HEK293T (cell line): ENCODE results near the gene SGF29.
"Not testable (repeated sequence)": the region's sequence is repeated elsewhere in the genome, so short reads cannot be mapped to it uniquely, and the experiment has no call there.

Experiments used
- CTCF ChIA-PET: fragments of 350-600 bp; formaldehyde crosslinking; extraction: SDS; loops from one replicate; lab custom pipeline; 2021; ENCODE audit warnings: antibody characterized with exemption, inconsistent platforms; lab: Yijun Ruan, JAX
- POLR2A ChIA-PET: fragments of 350-600 bp; formaldehyde crosslinking; extraction: SDS; loops from one replicate; lab custom pipeline; 2020; ENCODE audit warnings: antibody characterized with exemption, inconsistent platforms; lab: Yijun Ruan, JAX
- DNase-seq: peaks from one replicate; pipeline ENCODE4 v3.0.0; 2012; ENCODE audit warnings: mixed read lengths; ENCODE audit errors: extremely low spot score
- ARNT ChIP-seq: fragments of 450-650 bp; IDR thresholded peaks from 2 replicates; pipeline ENCODE4 v1.6.1; 2017; ENCODE audit warnings: mild to moderate bottlenecking
- BHLHE40 ChIP-seq: fragments of 450-650 bp; IDR thresholded peaks from 2 replicates; pipeline ENCODE4 v1.6.1; 2016; ENCODE audit warnings: mild to moderate bottlenecking, moderate library complexity, borderline replicate concordance
- CTBP1 ChIP-seq: fragments of 450-650 bp; IDR thresholded peaks from 2 replicates; pipeline ENCODE4 v1.6.1; 2016; ENCODE audit warnings: borderline replicate concordance
- ELF4 ChIP-seq: fragments of 450-650 bp; IDR thresholded peaks from 2 replicates; pipeline ENCODE4 v1.6.1; 2017; ENCODE audit warnings: antibody characterized with exemption
- FOXA1 ChIP-seq: fragments of 450-650 bp; IDR thresholded peaks from 2 replicates; pipeline ENCODE4 v1.6.1; 2016; ENCODE audit warnings: mild to moderate bottlenecking
- FOXK2 ChIP-seq: fragments of 450-650 bp; IDR thresholded peaks from 2 replicates; pipeline ENCODE4 v1.6.1; 2016; ENCODE audit warnings: mild to moderate bottlenecking
- FOXM1 ChIP-seq: fragments of 450-650 bp; IDR thresholded peaks from 2 replicates; pipeline ENCODE4 v1.6.1; 2017; ENCODE audit warnings: mild to moderate bottlenecking, borderline replicate concordance
- HDGF ChIP-seq: fragments of 450-650 bp; IDR thresholded peaks from 2 replicates; pipeline ENCODE4 v1.6.1; 2017; ENCODE audit warnings: antibody characterized with exemption, borderline replicate concordance
- L3MBTL2 ChIP-seq: fragments of 450-650 bp; conservative IDR thresholded peaks from 2 replicates; pipeline ENCODE4 v1.6.1; 2016; ENCODE audit warnings: mild to moderate bottlenecking
- LEF1 ChIP-seq: fragments of 450-650 bp; IDR thresholded peaks from 2 replicates; pipeline ENCODE4 v1.6.1; 2017; ENCODE audit warnings: mild to moderate bottlenecking, borderline replicate concordance
- NFRKB ChIP-seq: fragments of 450-650 bp; IDR thresholded peaks from 2 replicates; pipeline ENCODE4 v1.6.1; 2016; ENCODE audit warnings: mild to moderate bottlenecking, moderate library complexity
- SP1 ChIP-seq: fragments of 450-650 bp; IDR thresholded peaks from 2 replicates; pipeline ENCODE4 v1.6.1; 2017
- SUZ12 ChIP-seq: fragments of 450-650 bp; IDR thresholded peaks from 2 replicates; pipeline ENCODE4 v1.6.1; 2016; ENCODE audit warnings: mild to moderate bottlenecking
- TARDBP ChIP-seq: fragments of 450-650 bp; IDR thresholded peaks from 2 replicates; pipeline ENCODE4 v1.6.1; 2016
- ZNF384 ChIP-seq: fragments of 450-650 bp; IDR thresholded peaks from 2 replicates; pipeline ENCODE4 v1.6.1; 2016
- TF ChIP-seq, protein P1 (sequence below): fragments of 450-650 bp; IDR thresholded peaks from 2 replicates; pipeline ENCODE4 v1.6.1; 2016

Gene SGF29

DNA sequence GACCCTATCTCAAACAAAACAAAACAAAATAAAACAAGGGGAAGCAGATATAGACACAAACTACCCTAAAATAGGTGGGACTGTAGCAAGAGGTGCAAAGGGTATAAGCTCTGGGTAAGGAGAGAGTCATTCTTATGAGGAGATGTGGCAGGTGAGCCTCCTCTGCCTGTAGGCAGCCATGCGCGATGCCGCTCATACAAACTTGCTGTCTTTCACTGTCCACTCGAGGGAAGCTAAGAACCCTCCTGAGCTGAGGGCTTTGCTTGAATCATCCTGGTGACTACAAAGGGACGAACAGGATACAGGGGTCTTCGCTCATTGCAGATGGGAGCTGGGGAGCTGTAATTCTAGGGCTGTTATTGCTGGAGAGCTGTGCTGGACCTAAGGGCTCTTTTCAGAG, 32.3 kb upstream of the SGF29 start:
- TF ChIP-seq HDGF (no peak), FOXM1 (no peak), SUZ12 (no peak), ARNT (no peak), ELF4 (no peak), NFRKB (no peak), LEF1 (no peak), TARDBP (no peak), FOXA1 (no peak), L3MBTL2 (no peak), BHLHE40 (no peak), SP1 (no peak)
- TF ChIP-seq, protein P1, sequence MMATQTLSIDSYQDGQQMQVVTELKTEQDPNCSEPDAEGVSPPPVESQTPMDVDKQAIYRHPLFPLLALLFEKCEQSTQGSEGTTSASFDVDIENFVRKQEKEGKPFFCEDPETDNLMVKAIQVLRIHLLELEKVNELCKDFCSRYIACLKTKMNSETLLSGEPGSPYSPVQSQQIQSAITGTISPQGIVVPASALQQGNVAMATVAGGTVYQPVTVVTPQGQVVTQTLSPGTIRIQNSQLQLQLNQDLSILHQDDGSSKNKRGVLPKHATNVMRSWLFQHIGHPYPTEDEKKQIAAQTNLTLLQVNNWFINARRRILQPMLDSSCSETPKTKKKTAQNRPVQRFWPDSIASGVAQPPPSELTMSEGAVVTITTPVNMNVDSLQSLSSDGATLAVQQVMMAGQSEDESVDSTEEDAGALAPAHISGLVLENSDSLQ = no peak
- POLR2A ChIA-PET = no interaction called here
- DNase-seq = no peak
- CTCF ChIA-PET = no interaction called here

DNA sequence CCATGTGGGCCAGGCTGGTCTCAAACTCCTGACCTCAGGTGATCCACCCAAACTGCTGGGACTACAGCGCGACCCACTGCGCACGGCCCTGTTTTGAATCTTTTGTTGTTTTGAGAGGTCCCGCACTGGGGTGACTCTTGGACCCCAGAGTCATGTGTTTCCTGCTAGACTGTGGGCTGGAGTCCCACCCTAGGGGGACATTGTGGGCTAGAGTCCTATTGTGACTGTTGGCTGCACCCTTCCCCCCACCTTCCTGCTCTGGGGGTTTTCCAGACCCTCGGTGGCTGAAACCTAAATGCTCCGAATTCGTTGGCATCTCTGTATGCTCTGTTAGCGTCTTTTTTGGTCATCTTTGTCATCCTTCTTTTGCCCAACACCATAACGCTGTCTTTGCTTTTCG, 30.9 kb upstream of the SGF29 start:
- ChIA-PET CTCF (no interaction called here), POLR2A (no interaction called here)
- no peak for TF ChIP-seq ZNF384
- TF ChIP-seq CTBP1 = no peak
- TF ChIP-seq SP1 = no peak
- TF ChIP-seq ELF4 = no peak
- DNase-seq = no peak

DNA sequence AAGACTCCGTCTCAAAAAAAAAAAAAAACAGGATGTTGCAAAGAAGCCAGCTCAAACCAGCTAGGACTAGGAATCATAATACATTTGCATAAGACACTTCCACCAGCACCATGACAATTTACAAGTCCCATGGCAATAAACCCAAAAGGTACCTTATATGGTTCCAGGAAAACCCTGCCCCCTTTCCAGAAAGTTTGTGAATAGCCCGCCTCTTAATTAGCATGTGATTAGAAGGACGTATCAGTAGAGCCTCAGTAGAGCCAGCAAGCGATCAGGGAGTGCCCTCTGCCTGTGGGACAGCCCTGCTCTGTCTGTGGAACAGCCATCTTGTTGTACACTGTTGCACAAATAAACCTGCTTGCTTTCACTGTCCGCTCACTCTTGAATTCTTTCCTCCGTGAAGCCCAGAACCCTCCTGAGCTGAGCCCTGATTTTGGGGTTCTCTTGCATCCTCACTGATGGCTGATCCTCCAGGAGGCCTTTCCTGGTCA, 29.0 kb upstream of the SGF29 start:
- ChIA-PET POLR2A (no interaction called here), CTCF (no interaction called here)
- TF ChIP-seq FOXK2 = no peak
- TF ChIP-seq SUZ12 = no peak
- TF ChIP-seq HDGF = no peak
- TF ChIP-seq TARDBP = no peak
- TF ChIP-seq, protein P1 = no peak
- no peak for TF ChIP-seq FOXA1
- TF ChIP-seq ELF4 = no peak
- no peak for TF ChIP-seq LEF1
- TF ChIP-seq L3MBTL2 = no peak
- no peak for TF ChIP-seq NFRKB
- no peak for TF ChIP-seq SP1
- no peak for TF ChIP-seq ARNT
- no peak for TF ChIP-seq FOXM1
- no peak for TF ChIP-seq CTBP1
- TF ChIP-seq ZNF384 = no peak
- TF ChIP-seq BHLHE40 = no peak
- DNase-seq = no peak

DNA sequence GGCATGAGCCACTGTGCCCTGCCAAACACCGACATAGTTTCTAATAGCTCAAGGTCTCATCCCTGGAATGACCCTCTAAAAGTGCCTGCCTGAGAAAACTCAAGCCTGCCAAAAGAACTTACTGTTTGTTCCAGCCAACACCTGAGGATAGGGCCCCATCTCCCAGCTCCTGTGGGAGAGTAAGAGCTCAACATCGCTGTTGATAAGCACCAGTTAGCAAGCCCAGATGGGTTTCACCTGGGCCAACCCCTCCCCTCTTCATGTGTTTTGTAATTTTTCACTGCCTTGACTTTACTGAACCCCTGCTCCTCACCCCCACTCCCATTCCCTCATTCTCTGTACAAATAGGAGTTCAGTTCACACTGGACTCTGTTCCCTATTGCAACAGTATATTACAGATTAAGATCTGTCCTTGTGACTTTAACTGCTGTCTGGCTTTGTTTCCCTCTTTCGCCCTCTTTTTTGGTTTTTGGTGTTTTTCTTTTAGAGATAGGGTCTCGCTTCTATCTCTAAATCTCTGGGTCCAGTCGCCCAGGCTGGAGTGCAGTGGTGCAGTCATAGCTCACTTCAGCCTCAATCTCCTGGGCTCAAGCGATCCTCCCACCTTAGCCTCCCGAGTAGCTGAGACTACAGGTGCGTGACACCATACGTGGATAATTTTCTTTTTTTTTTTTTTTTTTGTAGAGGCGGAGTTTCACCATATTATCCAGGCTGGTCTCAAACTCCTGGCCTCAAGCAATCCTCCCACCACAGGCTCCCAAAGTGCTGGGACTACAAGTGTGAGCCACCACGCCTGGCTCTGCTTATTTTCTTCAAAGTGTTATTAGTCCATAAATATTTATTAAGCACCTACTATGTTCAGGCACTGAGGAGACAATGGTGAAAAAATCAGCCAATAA, 27.3 kb upstream of the SGF29 start:
- TF ChIP-seq FOXM1 (no peak), ARNT (no peak), BHLHE40 (no peak), SUZ12 (no peak), HDGF (no peak), LEF1 (no peak), TARDBP (no peak), ZNF384 (no peak), FOXA1 (no peak), SP1 (no peak), NFRKB (no peak), L3MBTL2 (no peak), FOXK2 (no peak), ELF4 (no peak), CTBP1 (no peak)
- TF ChIP-seq, protein P1 = no peak
- ChIA-PET CTCF (no interaction called here), POLR2A (no interaction called here)
- DNase-seq = no peak

DNA sequence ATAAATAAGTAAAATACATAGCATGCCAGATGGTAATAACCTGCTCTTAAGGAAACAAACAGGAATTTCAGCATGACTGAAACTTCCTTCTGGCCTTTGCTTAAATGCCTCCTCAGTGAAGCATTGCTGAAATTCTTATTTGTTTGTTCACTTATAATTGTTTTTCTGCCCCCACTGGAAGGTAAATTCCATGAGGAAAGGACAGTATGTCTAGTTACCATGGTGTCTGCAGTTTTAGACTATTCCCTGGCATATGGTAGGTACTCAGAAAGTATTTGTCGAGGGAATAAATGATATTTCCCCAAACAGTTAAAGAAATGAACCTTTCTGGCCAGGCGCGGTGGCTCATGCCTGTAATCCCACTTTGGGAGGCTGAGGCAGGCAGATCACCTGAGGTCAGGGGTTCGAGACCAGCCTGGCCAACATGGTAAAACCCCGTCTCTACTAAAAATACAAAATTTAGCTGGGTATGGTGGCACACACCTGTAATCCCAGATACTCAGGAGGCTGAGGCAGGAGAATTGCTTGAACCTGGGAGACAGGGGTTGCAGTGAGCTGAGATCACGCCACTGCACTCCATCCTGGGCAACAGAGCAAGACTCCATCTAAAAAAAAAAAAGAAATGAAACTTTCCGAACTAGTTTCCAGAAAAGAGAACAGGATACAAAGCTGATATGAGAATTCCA, 26.5 kb upstream of the SGF29 start:
- DNase-seq, CTCF ChIA-PET, POLR2A ChIA-PET: not testable (repeated sequence)

DNA sequence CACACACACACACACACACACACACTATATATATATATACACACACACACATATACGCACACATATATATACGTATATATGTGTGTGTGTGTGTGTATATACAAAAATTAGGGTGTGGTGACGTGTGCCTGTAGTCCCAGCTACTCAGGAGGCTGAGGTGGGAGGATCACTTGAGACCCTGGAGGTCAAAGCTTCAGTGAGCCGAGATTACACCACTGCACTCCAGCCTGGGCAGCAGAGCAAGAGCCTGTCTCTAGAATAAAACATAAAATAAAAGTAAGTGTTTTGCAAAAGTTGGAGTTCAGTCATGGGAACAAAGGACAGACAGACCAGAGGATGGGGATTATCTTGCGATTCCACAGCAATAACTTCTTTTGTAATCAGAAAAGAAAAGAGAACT, 25.7 kb upstream of the SGF29 start:
- no peak for DNase-seq
- POLR2A ChIA-PET = no interaction called here
- CTCF ChIA-PET = no interaction called here
- TF ChIP-seq FOXA1 = no peak
